ENCODE results near the gene TLR2. TPM values are rescaled to one million over a fixed set of nuclear protein-coding genes. Genes with fewer than 3 reads are reported as not detected.

TLR2 gene
- total RNA-seq, 1 experiment from 2014 or later: 0.90 TPM

DNA sequence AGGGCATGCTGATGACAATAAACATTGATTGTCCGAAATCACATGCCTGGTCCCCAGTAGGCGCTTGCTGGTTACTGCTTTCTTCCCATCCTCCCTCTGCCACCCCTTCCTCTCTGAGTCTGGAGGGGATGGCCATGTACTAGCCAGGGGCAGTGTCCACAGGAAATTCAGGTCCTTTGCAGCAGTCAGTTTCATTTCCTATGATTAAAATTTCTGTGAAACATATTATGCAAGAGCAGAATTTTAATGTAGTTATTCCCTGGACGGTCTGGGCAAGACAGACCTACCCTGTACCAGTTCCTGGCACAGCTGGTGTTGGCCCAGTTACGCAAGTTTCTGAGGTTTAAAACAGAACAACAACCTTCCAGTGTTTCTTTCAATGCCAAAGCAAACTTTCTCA lies 28.2 kb upstream of the TLR2 start:
- Mint-ChIP-seq H3K4me1 (peaks cover 5 to 9% of the 10 kb centered on the region in 2 experiments), H3K27me3 (ENCODE audit: low read depth) (peaks cover 7% of the 10 kb centered on the region), H3K27ac (no peak overlapping the region), H3K36me3 (ENCODE audit: insufficient read depth in 1 of 3, low read depth in 3 of 3) (no peaks in the 10 kb centered on the region), H3K9me3 (no peaks in the 10 kb centered on the region), H3K4me3 (no peak overlapping the region)
- Histone ChIP-seq H3K4ac (ENCODE audit: low read depth, low read length) (no peak overlapping the region), H3K9me3 (ENCODE audit: control insufficient read depth, low read depth, low read length) (no peaks in the 10 kb centered on the region), H3K18ac (ENCODE audit: insufficient read length, low read depth, low read length) (no peak overlapping the region), H3K23ac (ENCODE audit: insufficient read length, low read depth, low read length) (no peak overlapping the region), H3K56ac (ENCODE audit: insufficient read length, low read depth, low read length) (no peak overlapping the region), H3K9ac (ENCODE audit: extremely low read depth, insufficient read length, low read length) (no peak overlapping the region), H4K5ac (ENCODE audit: insufficient read length, low read depth, low read length) (no peak overlapping the region), H3K4me1 (ENCODE audit: insufficient read depth, low read length) (0 out of 2 replicates have a peak, but pooled peaks cover 4% of the 10 kb centered on the region), H4K8ac (replicated peaks; ENCODE audit: insufficient read length, low read depth, low read length) (no peak overlapping the region), H3K79me1 (ENCODE audit: insufficient read depth, low read depth, low read length, poor library complexity, severe bottlenecking) (no peaks in the 10 kb centered on the region), H3K79me2 (ENCODE audit: insufficient read depth, low read length) (no peaks in the 10 kb centered on the region), H2BK120ac (ENCODE audit: low read depth, low read length, poor library complexity, severe bottlenecking) (no peak overlapping the region), H2AK5ac (ENCODE audit: insufficient read length, low read length) (no peak overlapping the region), H3T11ph (ENCODE audit: low read length) (no peak overlapping the region), H3K23me2 (ENCODE audit: insufficient read length, low read depth, low read length, poor library complexity, severe bottlenecking) (no peaks in the 10 kb centered on the region), H4K20me1 (ENCODE audit: control insufficient read depth, insufficient read depth, insufficient read length) (no peaks in the 10 kb centered on the region), H2BK5ac (ENCODE audit: insufficient read length, low read length) (no peak overlapping the region), H4K91ac (ENCODE audit: insufficient read length, low read depth, low read length) (no peak overlapping the region), H2BK12ac (ENCODE audit: insufficient read length, low read depth, low read length) (no peak overlapping the region), H3K27me3 (ENCODE audit: insufficient read depth, low read length) (no peaks in the 10 kb centered on the region), H2BK20ac (ENCODE audit: low read depth, low read length, poor library complexity, severe bottlenecking) (no peak overlapping the region), H3K14ac (ENCODE audit: insufficient read depth, low read length) (no peak overlapping the region), H3K27ac (ENCODE audit: insufficient read length, low read depth, low read length) (no peak overlapping the region), H3K4me2 (ENCODE audit: insufficient read depth, insufficient read length, low read length) (no peak overlapping the region), H2BK15ac (ENCODE audit: low read depth, low read length) (no peak overlapping the region), H2AFZ (ENCODE audit: low read length) (no peak overlapping the region)
- TF ChIP-seq, protein P1, sequence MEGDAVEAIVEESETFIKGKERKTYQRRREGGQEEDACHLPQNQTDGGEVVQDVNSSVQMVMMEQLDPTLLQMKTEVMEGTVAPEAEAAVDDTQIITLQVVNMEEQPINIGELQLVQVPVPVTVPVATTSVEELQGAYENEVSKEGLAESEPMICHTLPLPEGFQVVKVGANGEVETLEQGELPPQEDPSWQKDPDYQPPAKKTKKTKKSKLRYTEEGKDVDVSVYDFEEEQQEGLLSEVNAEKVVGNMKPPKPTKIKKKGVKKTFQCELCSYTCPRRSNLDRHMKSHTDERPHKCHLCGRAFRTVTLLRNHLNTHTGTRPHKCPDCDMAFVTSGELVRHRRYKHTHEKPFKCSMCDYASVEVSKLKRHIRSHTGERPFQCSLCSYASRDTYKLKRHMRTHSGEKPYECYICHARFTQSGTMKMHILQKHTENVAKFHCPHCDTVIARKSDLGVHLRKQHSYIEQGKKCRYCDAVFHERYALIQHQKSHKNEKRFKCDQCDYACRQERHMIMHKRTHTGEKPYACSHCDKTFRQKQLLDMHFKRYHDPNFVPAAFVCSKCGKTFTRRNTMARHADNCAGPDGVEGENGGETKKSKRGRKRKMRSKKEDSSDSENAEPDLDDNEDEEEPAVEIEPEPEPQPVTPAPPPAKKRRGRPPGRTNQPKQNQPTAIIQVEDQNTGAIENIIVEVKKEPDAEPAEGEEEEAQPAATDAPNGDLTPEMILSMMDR (conservative IDR thresholded peaks at IDR 0.05): no peak
- no CpG with 5 or more reads among the region's 4 CpGs for WGBS (ENCODE audit: extremely low coverage, insufficient read length, low lambda C conversion rate)
- no peak for DNase-seq
